BLaER1 treated with 17β-estradiol and CSF1 and Interleukin-3, amounts not matched to agents 10 nM and 100 nM (cell line): ENCODE data around the gene SYNDIG1L.
"Not testable (repeated sequence)": the region's sequence is repeated elsewhere in the genome, so short reads cannot be mapped to it uniquely, and the experiment has no call there.

Experiments
- H3K27ac ChIP-seq, 11 experiments: shearing (Covaris generic); formaldehyde crosslinking; 2 replicates each; pipeline ENCODE4 v1.8.1; 2022
- H3K27me3 ChIP-seq, 11 experiments: shearing (Covaris generic); formaldehyde crosslinking; 2 replicates each; pipeline ENCODE4 v1.8.1; 2022
- H3K36me3 ChIP-seq, 11 experiments: shearing (Covaris generic); formaldehyde crosslinking; 2 replicates each; pipeline ENCODE4 v1.8.1; 2022
- H3K4me1 ChIP-seq, 10 experiments: shearing (Covaris generic); formaldehyde crosslinking; 2 replicates each; pipeline ENCODE4 v1.8.1; 2022
- H3K4me2 ChIP-seq, 11 experiments: shearing (Covaris generic); formaldehyde crosslinking; 2 replicates each; pipeline ENCODE4 v1.8.1; 2022
- H3K4me3 ChIP-seq, 10 experiments: shearing (Covaris generic); formaldehyde crosslinking; 2 replicates each; pipeline ENCODE4 v1.8.1; 2022
- H3K9ac ChIP-seq, 11 experiments: shearing (Covaris generic); formaldehyde crosslinking; 2 replicates each; pipeline ENCODE4 v1.8.1; 2022
- H3K9me3 ChIP-seq, 11 experiments: shearing (Covaris generic); formaldehyde crosslinking; replicated peaks in 1 of 11; 2 replicates each; pipeline ENCODE4 v1.8.1; 2022
- H4K20me1 ChIP-seq, 11 experiments: shearing (Covaris generic); formaldehyde crosslinking; 2 replicates each; pipeline ENCODE4 v1.8.1; 2022
- Cebpa-rat ChIP-seq, 11 experiments: shearing (Covaris generic); IDR thresholded peaks; 2 replicates each; pipeline ENCODE4 v1.8.1; 2022

SYNDIG1L gene

DNA sequence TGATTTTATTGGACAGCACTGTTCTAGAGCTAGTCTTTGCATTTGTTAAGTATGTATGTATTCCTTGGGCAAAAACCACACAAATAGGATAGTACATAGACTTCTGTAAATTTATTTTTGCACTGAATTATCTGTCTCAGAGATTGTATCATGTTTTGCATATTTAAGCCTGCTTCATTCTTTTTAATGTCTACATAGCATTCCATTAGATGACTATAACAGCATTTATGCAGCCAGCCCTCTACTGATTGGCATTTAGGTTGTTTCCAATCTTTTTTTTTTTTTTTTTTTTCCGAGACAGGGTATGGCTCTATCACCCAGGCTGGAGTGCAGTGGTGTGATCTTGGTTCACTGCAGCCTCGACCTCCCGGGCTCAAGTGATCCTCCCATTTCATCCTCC lies 34.5 kb downstream of the SYNDIG1L start:
- Histone ChIP-seq H3K4me1 (peaks cover 0 to 31% (median 21%) of the 10 kb centered on the region in 10 experiments; a peak in 17 of 20 replicates), H3K4me3 (no peak overlapping the region), H3K27ac (no peak overlapping the region), H3K36me3 (no peaks in the 10 kb centered on the region), H3K9me3 (no peaks in the 10 kb centered on the region), H3K9ac (no peak overlapping the region), H3K4me2 (no peak overlapping the region), H3K27me3 (no peaks in the 10 kb centered on the region), H4K20me1 (no peaks in the 10 kb centered on the region)
- no peak for TF ChIP-seq Cebpa-rat (IDR thresholded peaks at IDR 0.05)

DNA sequence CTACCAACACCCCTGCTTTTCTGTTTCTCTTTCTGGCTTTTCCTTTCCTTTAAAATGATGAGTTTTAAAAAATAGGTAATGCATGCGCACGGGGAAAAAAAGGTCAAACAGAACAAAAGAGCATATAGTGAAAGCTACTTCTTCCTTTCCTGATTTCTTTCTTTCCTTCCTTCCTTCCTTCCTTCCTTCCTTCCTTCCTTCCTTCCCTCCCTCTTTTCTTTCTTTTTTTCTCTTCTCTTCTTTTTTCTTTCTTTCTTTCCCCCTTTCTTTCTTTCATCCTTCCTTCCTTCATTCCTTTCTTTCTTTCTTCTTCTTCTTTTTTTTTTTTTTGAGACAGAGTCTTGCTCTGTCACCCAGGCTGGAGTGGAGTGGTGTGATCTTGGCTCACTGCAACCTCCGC lies 35.5 kb downstream of the SYNDIG1L start:
- not testable (repeated sequence) for H4K20me1 ChIP-seq, H3K9me3 ChIP-seq, H3K27me3 ChIP-seq, H3K36me3 ChIP-seq, H3K27ac ChIP-seq, H3K4me3 ChIP-seq, H3K9ac ChIP-seq
- Histone ChIP-seq H3K4me1 (peaks cover 0 to 31% (median 21%) of the 10 kb centered on the region in 10 experiments; a peak in 17 of 20 replicates), H3K4me2 (peak overlapping the region in 9 of 11 experiments; percentile 43 to 86 (median 73); a peak in 17 of 22 replicates)

DNA sequence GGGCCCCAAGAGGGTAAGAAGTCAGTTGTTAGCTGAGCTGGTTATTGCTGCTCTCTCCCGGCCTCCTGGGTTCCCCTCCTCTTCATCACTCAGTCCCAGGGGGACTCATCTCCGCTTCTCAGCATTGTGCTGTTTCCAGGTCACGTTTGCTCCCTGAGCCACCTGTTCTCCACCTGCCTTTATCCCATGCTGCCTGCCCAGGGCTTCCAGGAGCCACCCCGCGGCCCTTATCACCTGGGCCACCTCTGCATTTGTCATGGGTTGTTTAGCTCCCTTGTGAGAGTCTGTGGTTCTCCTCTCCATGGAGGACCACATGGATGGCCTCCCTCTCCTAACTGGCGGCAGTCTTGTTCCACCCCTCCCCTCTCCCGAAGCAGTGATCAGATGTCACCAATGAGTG lies 36.0 kb downstream of the SYNDIG1L start:
- peaks cover 0 to 31% (median 21%) of the 10 kb centered on the region in 10 experiments; a peak in 17 of 20 replicates for H3K4me1 ChIP-seq
- no peak overlapping the region for H3K4me3 ChIP-seq
- H3K27ac ChIP-seq: no peak overlapping the region
- peak overlapping the region in 10 of 11 experiments; percentile 11 to 86 (median 68); a peak in 20 of 22 replicates for H3K4me2 ChIP-seq
- H4K20me1 ChIP-seq: no peaks in the 10 kb centered on the region
- no peaks in the 10 kb centered on the region for H3K27me3 ChIP-seq
- H3K9me3 ChIP-seq: no peaks in the 10 kb centered on the region
- TF ChIP-seq Cebpa-rat (IDR thresholded peaks at IDR 0.05): no peak
- H3K9ac ChIP-seq: peak overlapping the region in 2 of 11 experiments; percentile 1 to 26; a peak in 2 of 22 replicates
- no peaks in the 10 kb centered on the region for H3K36me3 ChIP-seq

DNA sequence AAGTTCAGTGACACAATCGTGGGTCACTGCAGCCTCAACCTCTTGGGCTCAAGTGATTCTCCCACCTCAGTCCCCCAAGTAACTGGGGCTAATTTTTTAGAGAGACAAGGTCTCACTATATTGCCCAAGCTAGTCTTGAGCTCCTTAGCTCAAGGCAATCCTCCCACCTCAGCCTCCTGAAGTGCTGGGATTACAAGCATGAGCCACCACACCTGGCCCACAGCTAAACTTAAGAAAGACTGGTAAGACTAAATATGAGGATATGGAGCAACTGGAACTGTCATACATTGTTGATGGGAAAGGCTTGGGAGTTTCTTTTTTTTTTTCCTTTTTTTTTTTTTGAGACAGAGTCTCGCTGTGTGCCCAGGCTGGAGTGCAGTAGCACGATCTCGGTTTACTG lies 43.8 kb downstream of the SYNDIG1L start:
- H3K27ac ChIP-seq: no peak overlapping the region
- no peaks in the 10 kb centered on the region for H3K36me3 ChIP-seq
- H3K9ac ChIP-seq: no peak overlapping the region
- H3K4me1 ChIP-seq: no peaks in the 10 kb centered on the region
- no peak overlapping the region for H3K4me3 ChIP-seq
- H3K27me3 ChIP-seq: no peaks in the 10 kb centered on the region
- H4K20me1 ChIP-seq: no peaks in the 10 kb centered on the region
- no peak overlapping the region for H3K4me2 ChIP-seq
- no peak for TF ChIP-seq Cebpa-rat (IDR thresholded peaks at IDR 0.05)
- H3K9me3 ChIP-seq: no peaks in the 10 kb centered on the region

DNA sequence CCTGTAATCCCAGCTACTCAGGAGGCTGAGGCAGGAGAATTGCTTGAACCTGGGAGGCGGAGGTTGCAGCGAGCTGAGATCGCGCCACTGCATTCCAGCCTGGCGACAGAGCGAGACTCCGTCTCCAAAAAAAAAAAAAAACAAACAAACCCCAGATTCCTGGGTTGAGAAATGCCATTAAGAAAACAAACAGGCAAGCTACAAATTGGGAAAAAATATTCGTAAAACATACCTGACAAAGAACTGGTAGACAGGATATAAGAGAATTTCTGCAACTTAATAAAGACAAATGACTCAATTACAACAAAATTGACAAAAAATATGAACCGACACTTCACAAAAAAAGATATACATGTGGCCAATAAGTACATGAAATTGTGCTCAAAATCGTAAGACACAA lies 44.4 kb downstream of the SYNDIG1L start:
- H3K27ac ChIP-seq, H3K4me1 ChIP-seq, H3K4me2 ChIP-seq, H3K36me3 ChIP-seq, H3K27me3 ChIP-seq, H4K20me1 ChIP-seq, H3K9ac ChIP-seq, H3K9me3 ChIP-seq, H3K4me3 ChIP-seq: not testable (repeated sequence)

DNA sequence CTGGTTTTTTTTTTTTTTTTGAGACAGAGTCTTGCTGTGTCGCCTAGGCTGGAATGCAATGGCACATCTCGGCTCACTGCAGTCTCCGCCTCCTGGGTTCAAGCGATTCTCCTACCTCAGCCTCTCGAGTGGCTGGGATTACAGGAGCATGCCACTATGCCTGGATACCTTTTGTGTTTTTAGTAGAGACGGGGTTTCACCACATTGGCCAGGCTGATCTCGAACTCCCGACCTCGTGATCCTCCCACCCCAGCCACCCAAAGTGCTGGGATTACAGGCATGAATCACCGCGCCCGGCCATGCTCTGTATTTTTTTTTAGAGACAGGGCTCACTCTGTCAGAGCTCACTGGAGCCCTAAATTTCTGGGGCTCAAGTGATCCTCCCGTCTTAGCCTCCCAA lies 45.2 kb downstream of the SYNDIG1L start:
- no peak overlapping the region for H3K9ac ChIP-seq
- H3K4me1 ChIP-seq: no peaks in the 10 kb centered on the region
- H3K4me2 ChIP-seq: no peak overlapping the region

DNA sequence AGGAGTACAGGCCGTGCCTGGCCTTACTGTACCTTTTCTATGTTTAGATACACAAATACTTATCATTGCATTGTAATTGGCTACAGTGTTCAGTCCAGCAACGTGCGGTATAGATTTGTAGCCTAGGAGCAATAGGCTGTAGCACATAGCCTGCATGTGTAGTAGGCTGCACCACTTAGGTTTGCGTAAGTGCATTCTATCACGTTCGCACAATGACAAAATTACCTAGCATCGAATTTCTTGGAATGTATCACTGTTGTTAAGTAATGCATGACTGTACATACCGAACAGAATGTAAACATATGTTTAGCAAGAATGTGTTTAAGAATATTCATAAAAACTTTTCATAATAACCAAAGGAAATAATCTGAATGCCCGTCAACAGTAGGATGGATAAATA lies 45.8 kb downstream of the SYNDIG1L start:
- Histone ChIP-seq H3K9ac (no peak overlapping the region), H3K36me3 (no peaks in the 10 kb centered on the region), H3K27ac (no peak overlapping the region), H3K4me1 (no peaks in the 10 kb centered on the region), H4K20me1 (no peaks in the 10 kb centered on the region), H3K27me3 (no peaks in the 10 kb centered on the region), H3K9me3 (no peaks in the 10 kb centered on the region), H3K4me2 (no peak overlapping the region), H3K4me3 (no peak overlapping the region)
- no peak for TF ChIP-seq Cebpa-rat (IDR thresholded peaks at IDR 0.05)

More for the DNA sequence above, 45.2 kb downstream of the SYNDIG1L start:
- no peak overlapping the region for H3K4me3 ChIP-seq
- no peaks in the 10 kb centered on the region for H3K36me3 ChIP-seq
- H4K20me1 ChIP-seq: no peaks in the 10 kb centered on the region
- no peaks in the 10 kb centered on the region for H3K27me3 ChIP-seq
- H3K9me3 ChIP-seq: no peaks in the 10 kb centered on the region
- TF ChIP-seq Cebpa-rat (IDR thresholded peaks at IDR 0.05): no peak
- H3K27ac ChIP-seq: no peak overlapping the region

DNA sequence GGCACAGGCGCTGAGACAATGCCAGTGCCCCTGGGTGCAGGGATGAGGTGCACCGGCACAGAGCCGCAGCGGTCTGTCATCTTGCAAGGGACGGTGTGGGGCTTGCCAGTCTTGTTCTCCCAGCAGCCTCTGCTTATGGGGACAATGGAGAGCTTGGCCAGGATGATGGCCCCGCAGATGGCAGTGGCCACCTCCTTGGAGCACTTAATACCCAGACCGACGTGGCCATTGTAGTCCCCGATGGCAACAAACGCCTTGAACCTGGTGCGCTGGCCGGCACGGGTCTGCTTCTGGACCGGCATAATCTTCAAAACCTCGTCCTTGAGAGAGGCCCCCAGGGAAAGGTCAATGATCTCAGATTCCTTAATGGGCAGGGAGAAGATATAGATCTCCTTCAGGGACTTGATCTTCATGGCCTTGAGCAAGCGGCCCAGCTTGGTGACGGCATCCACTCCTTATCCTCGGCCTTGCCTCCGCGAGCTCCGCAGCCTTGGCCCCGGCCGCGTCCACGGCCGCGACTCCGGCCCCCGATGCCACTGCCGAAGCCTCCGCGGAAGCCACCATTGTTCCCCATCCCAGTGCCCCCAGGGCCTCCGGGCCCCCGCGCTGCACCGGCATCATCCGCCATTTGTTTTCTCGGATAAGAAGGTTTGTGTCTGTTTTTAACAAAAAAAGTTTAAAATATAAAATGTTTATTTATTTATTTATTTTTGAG lies 47.9 kb downstream of the SYNDIG1L start:
- H4K20me1 ChIP-seq: no peaks in the 10 kb centered on the region
- no peak overlapping the region for H3K9ac ChIP-seq
- no peaks in the 10 kb centered on the region for H3K9me3 ChIP-seq
- H3K27me3 ChIP-seq: no peaks in the 10 kb centered on the region
- H3K36me3 ChIP-seq: no peaks in the 10 kb centered on the region
- no peaks in the 10 kb centered on the region; a peak in 1 of 20 replicates for H3K4me1 ChIP-seq
- TF ChIP-seq Cebpa-rat (IDR thresholded peaks at IDR 0.05): no peak
- no peak overlapping the region for H3K27ac ChIP-seq
- no peak overlapping the region for H3K4me3 ChIP-seq
- H3K4me2 ChIP-seq: no peak overlapping the region

DNA sequence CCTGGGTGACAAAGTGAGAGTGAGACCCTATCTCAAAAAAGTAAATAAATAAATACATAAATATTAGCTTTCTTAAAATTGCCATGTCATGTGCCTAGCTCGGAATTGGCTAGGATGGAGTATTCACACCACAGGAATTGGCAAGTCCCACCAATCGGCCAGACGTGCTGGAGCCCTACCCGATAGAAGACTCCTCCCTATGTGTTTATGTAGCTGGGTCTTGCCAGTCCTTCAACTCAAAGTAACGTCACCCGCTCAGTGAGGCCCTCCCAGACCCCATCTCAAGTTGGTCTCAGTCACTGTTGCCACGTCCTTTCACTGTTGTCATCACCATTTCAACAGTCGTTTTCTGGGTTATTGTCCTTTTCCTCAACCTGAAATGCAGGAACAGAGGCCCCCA lies 57.6 kb downstream of the SYNDIG1L start:
- no peak for TF ChIP-seq Cebpa-rat (IDR thresholded peaks at IDR 0.05)
- Histone ChIP-seq H3K27ac (no peak overlapping the region), H3K4me3 (no peak overlapping the region), H4K20me1 (no peaks in the 10 kb centered on the region), H3K4me2 (no peak overlapping the region), H3K9me3 (no peaks in the 10 kb centered on the region), H3K36me3 (no peaks in the 10 kb centered on the region), H3K9ac (no peak overlapping the region), H3K4me1 (peaks cover 4 to 24% (median 16%) of the 10 kb centered on the region in 10 experiments; a peak in 16 of 20 replicates), H3K27me3 (no peaks in the 10 kb centered on the region)

DNA sequence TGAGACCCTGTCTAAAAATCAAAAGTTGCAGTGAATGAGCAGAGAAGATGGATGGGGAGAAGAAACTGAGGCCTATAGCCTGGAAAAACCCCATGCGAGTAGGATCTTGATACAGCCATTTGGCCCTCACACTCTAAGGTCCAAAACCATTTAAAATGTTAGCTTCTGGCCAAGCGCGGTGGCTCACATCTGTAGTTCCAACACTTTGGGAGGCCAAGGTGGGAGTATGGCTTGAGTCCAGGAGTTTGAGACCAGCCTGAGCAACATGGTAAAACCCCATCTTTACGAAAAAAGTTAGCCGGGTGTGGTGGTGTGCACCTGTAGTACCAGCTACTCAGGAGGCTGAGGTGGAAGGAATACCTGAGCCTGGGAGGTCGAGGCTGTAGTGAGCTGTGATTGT lies 58.0 kb downstream of the SYNDIG1L start:
- Histone ChIP-seq H3K36me3 (no peaks in the 10 kb centered on the region), H3K4me3 (no peak overlapping the region), H3K4me2 (no peak overlapping the region), H3K27ac (no peak overlapping the region), H3K9me3 (no peaks in the 10 kb centered on the region), H4K20me1 (no peaks in the 10 kb centered on the region), H3K4me1 (peaks cover 4 to 24% (median 16%) of the 10 kb centered on the region in 10 experiments; a peak in 16 of 20 replicates), H3K9ac (no peak overlapping the region), H3K27me3 (no peaks in the 10 kb centered on the region)
- no peak for TF ChIP-seq Cebpa-rat (IDR thresholded peaks at IDR 0.05)
